Stimulated activated CD4-positive, alpha-beta T cell treated with anti-CD3 and anti-CD28 coated beads, TNF-alpha, amount 100 ng/mL, for 1 hour (primary cell): ENCODE measurements around the gene RCAN2.

Experiments used
- DNase-seq, 3 donors: peaks; one replicate each; pipeline ENCODE4 v3.0.0-alpha.2; 2020; ENCODE audit warnings: low read depth in 3 of 3, low spot score in 1 of 3

The RCAN2 gene

GRCh38 chr6:46262928-46263706 lies 228.1 kb downstream of the RCAN2 start:
- DNase-seq, result no peak

- no peak for DNase-seq
These were observed 233.0 kb downstream of the RCAN2 start for GRCh38 chr6:46258249-46258648.

GRCh38 chr6:46255528-46255927 lies 235.7 kb downstream of the RCAN2 start:
- DNase-seq, result no peak

GRCh38 chr6:46254946-46255345 lies 236.3 kb downstream of the RCAN2 start:
- no peak for DNase-seq

GRCh38 chr6:46254331-46254730 lies 236.9 kb downstream of the RCAN2 start:
- DNase-seq, result no peak

- DNase-seq, result no peak
These were observed 239.5 kb downstream of the RCAN2 start for GRCh38 chr6:46251583-46252339.

- no peak for DNase-seq
These were observed 243.1 kb downstream of the RCAN2 start for GRCh38 chr6:46248143-46248542.

- no peak for DNase-seq
These were observed 244.5 kb downstream of the RCAN2 start for GRCh38 chr6:46246727-46247126.

- no peak for DNase-seq
These were observed 245.2 kb downstream of the RCAN2 start for GRCh38 chr6:46246081-46246480.

GRCh38 chr6:46244670-46245069 lies 246.6 kb downstream of the RCAN2 start:
- no peak for DNase-seq

GRCh38 chr6:46243754-46244153 lies 247.5 kb downstream of the RCAN2 start:
- DNase-seq, result no peak

GRCh38 chr6:46242921-46243320 lies 248.3 kb downstream of the RCAN2 start:
- DNase-seq, result no peak

GRCh38 chr6:46240866-46241565 lies 250.2 kb downstream of the RCAN2 start:
- no peak for DNase-seq

GRCh38 chr6:46236752-46237151 lies 254.5 kb downstream of the RCAN2 start:
- no peak for DNase-seq

GRCh38 chr6:46235242-46235641 lies 256.0 kb downstream of the RCAN2 start:
- no peak for DNase-seq

GRCh38 chr6:46234700-46235099 lies 256.5 kb downstream of the RCAN2 start:
- DNase-seq, result no peak

GRCh38 chr6:46234156-46234556 lies 257.1 kb downstream of the RCAN2 start:
- no peak for DNase-seq

- no peak for DNase-seq
These were observed 258.1 kb downstream of the RCAN2 start for GRCh38 chr6:46233129-46233528.

- no peak for DNase-seq
These were observed 269.0 kb downstream of the RCAN2 start for GRCh38 chr6:46222286-46222685.

GRCh38 chr6:46221222-46221793 lies 269.9 kb downstream of the RCAN2 start:
- DNase-seq, result no peak

- DNase-seq, result no peak
These were observed 270.7 kb downstream of the RCAN2 start for GRCh38 chr6:46220352-46221221.
